A549 (cell line): ENCODE measurements around the gene TNNI3K. TPM values are rescaled to one million over a fixed set of nuclear protein-coding genes. Genes with fewer than 3 reads are reported as not detected.

Source experiments
- ATAC-seq, 2 experiments: fragments of 200-7000 bp in 1 of 2; fragments of >200 bp in 1 of 2; cut with Nextera tagmentation in 1 of 2; cut with Tn5 transposase in 1 of 2; 3 replicates each; pipeline versions ENCODE4 v1.8.0 to v1.9.1; 2018 to 2020; ENCODE audit warnings: mild to moderate bottlenecking in 1 of 2, moderate library complexity in 1 of 2
- CTCF ChIA-PET: fragments of 300-600 bp; sonication (Branson Sonifier 250); formaldehyde crosslinking; extraction: SDS; loops from one replicate; lab custom pipeline; 2021; ENCODE audit warnings: antibody characterized with exemption, inconsistent platforms; lab: Yijun Ruan, JAX
- POLR2A ChIA-PET: fragments of 350-600 bp; formaldehyde crosslinking; extraction: SDS; loops from one replicate; lab custom pipeline; 2021; ENCODE audit warnings: antibody characterized with exemption, inconsistent platforms; lab: Yijun Ruan, JAX
- DNase-seq, 2 experiments: peaks; one replicate each; pipeline versions ENCODE4 v3.0.0 to v3.0.0-alpha.2; 2011 to 2016; ENCODE audit warnings: low read depth in 1 of 2, low spot score in 1 of 2
- FAIRE-seq: peaks from 2 replicates; lab custom pipeline; 2011; peaks lifted over from hg19 to GRCh38; lab: Jason Lieb, UNC
- H3K27ac ChIP-seq, 2 experiments: fragments of >200 bp; sonication (Bioruptor Twin); formaldehyde crosslinking; 3 replicates each; pipeline ENCODE4 v1.5.1; 2016 to 2017
- H3K4me1 ChIP-seq: fragments of >200 bp; sonication (Bioruptor Twin); formaldehyde crosslinking; 3 replicates; pipeline ENCODE4 v1.6.1; 2016
- H3K4me2 ChIP-seq: fragments of >200 bp; sonication (Bioruptor Twin); formaldehyde crosslinking; 3 replicates; pipeline ENCODE4 v1.6.1; 2016
- H3K4me3 ChIP-seq: fragments of >200 bp; sonication (Bioruptor Twin); formaldehyde crosslinking; 3 replicates; pipeline ENCODE4 v1.5.1; 2016
- H3K9me3 ChIP-seq: fragments of >200 bp; sonication (Bioruptor Twin); formaldehyde crosslinking; 3 replicates; pipeline ENCODE4 v1.6.1; 2016
- ATOH8 ChIP-seq: fragments of 250-450 bp; sonication (Bioruptor Pico); IDR thresholded peaks from 2 replicates; pipeline ENCODE4 v1.5.0; 2020; ENCODE audit warnings: low read depth, mild to moderate bottlenecking, moderate library complexity
- CBX2 ChIP-seq: fragments of 200-600 bp; sonication (generic); IDR thresholded peaks from 2 replicates; pipeline ENCODE4 v1.6.1; 2016; ENCODE audit warnings: low read depth, mild to moderate bottlenecking, borderline replicate concordance
- CBX8 ChIP-seq: fragments of 200-600 bp; sonication (generic); IDR thresholded peaks from 2 replicates; pipeline ENCODE4 v1.6.1; 2016
- CHD4 ChIP-seq: fragments of 200-600 bp; sonication (generic); IDR thresholded peaks from 2 replicates; pipeline ENCODE4 v1.6.1; 2016; ENCODE audit warnings: antibody characterized with exemption, mild to moderate bottlenecking, borderline replicate concordance
- E2F6 ChIP-seq: IDR thresholded peaks from 2 replicates; pipeline ENCODE4 v1.6.1; 2012; ENCODE audit warnings: low read depth, borderline replicate concordance
- ELK1 ChIP-seq: fragments of 150-350 bp; IDR thresholded peaks from 2 replicates; pipeline ENCODE4 v1.6.1; 2014; ENCODE audit warnings: low read depth, mild to moderate bottlenecking, low read length
- EP300 ChIP-seq, 2 experiments: fragments of >200 bp; sonication (Bioruptor Twin); formaldehyde crosslinking; IDR thresholded peaks; 2 replicates in 1 of 2; 3 replicates in 1 of 2; pipeline ENCODE4 v1.6.1; 2016 to 2017
- ESRRA ChIP-seq: fragments of 150-350 bp; IDR thresholded peaks from 2 replicates; pipeline ENCODE4 v1.6.1; 2014; ENCODE audit warnings: mild to moderate bottlenecking, low read length, borderline replicate concordance
- FOSL2 ChIP-seq, 2 experiments: fragments of 450-650 bp in 1 of 2; fragments of >200 bp in 1 of 2; sonication (Bioruptor Twin) in 1 of 2; formaldehyde crosslinking; IDR thresholded peaks; 2 replicates each; pipeline versions ENCODE4 v1.5.0 to v1.6.1; 2016 to 2020; ENCODE audit warnings: mild to moderate bottlenecking in 1 of 2, moderate library complexity in 1 of 2
- FOXS1 ChIP-seq: fragments of 250-450 bp; sonication (Bioruptor Pico); IDR thresholded peaks from 2 replicates; pipeline ENCODE4 v1.5.0; 2020; ENCODE audit warnings: mild to moderate bottlenecking, moderate library complexity
- GATA3 ChIP-seq: IDR thresholded peaks from 2 replicates; pipeline ENCODE4 v1.6.1; 2012; ENCODE audit warnings: borderline replicate concordance
- HEYL ChIP-seq: fragments of 250-450 bp; sonication (Bioruptor Pico); IDR thresholded peaks from 2 replicates; pipeline ENCODE4 v1.8.0; 2021; ENCODE audit warnings: mild to moderate bottlenecking, moderate library complexity
- HOXA7 ChIP-seq: fragments of 250-450 bp; sonication (Bioruptor Pico); IDR thresholded peaks from 2 replicates; pipeline ENCODE4 v1.5.0; 2020; ENCODE audit warnings: mild to moderate bottlenecking, moderate library complexity
- JUNB ChIP-seq: fragments of >200 bp; sonication (Bioruptor Twin); formaldehyde crosslinking; IDR thresholded peaks from 2 replicates; pipeline ENCODE4 v1.6.1; 2016
- KDM5A ChIP-seq: fragments of 200-600 bp; sonication (generic); IDR thresholded peaks from 2 replicates; pipeline ENCODE4 v1.6.1; 2016; ENCODE audit warnings: antibody characterized with exemption, mild to moderate bottlenecking
- NFE2L2 ChIP-seq: fragments of 150-350 bp; conservative IDR thresholded peaks from 2 replicates; pipeline ENCODE4 v1.6.1; 2014; ENCODE audit warnings: low read length
- PHF8 ChIP-seq: fragments of 200-600 bp; sonication (generic); IDR thresholded peaks from 2 replicates; pipeline ENCODE4 v1.6.1; 2016; ENCODE audit warnings: low read depth, mild to moderate bottlenecking, antibody characterized with exemption, moderate library complexity, borderline replicate concordance
- POLR2A ChIP-seq: IDR thresholded peaks from 2 replicates; pipeline ENCODE4 v1.6.1; 2012; ENCODE audit warnings: mild to moderate bottlenecking, low read length
- RAD21 ChIP-seq, 2 experiments: fragments of >200 bp in 1 of 2; sonication (Bioruptor Twin) in 1 of 2; formaldehyde crosslinking in 1 of 2; IDR thresholded peaks in 1 of 2; conservative IDR thresholded peaks in 1 of 2; 2 replicates in 1 of 2; 3 replicates in 1 of 2; pipeline ENCODE4 v1.6.1; 2012 to 2018; ENCODE audit warnings: inconsistent platforms in 1 of 2
- RARB ChIP-seq: fragments of 250-450 bp; sonication (Bioruptor Pico); IDR thresholded peaks from 2 replicates; pipeline ENCODE4 v1.8.0; 2021; ENCODE audit warnings: mild to moderate bottlenecking, moderate library complexity
- RFX5 ChIP-seq: fragments of 450-650 bp; IDR thresholded peaks from 2 replicates; pipeline ENCODE4 v1.7.1; 2014; ENCODE audit warnings: antibody characterized with exemption, mild to moderate bottlenecking, moderate library complexity
- SREBF2 ChIP-seq: fragments of 450-650 bp; IDR thresholded peaks from 2 replicates; pipeline ENCODE4 v1.6.1; 2014; ENCODE audit warnings: mild to moderate bottlenecking, moderate library complexity
- TP53 ChIP-seq: fragments of 250-450 bp; sonication (Bioruptor Pico); IDR thresholded peaks from 2 replicates; pipeline ENCODE4 v1.5.0; 2021; ENCODE audit warnings: mild to moderate bottlenecking, moderate library complexity
- ZC3H11A ChIP-seq: fragments of 450-650 bp; IDR thresholded peaks from 2 replicates; pipeline ENCODE4 v1.6.1; 2014; ENCODE audit warnings: antibody characterized with exemption, mild to moderate bottlenecking
- WGBS: methylation state at CpG from one replicate; pipeline ENCODE4 v1.1.6; 2017; ENCODE audit errors: missing lambda C conversion rate; 5-methylcytosine and 5-hydroxymethylcytosine counted together
- polyA plus RNA-seq, 4 experiments: library from polyadenylated mRNA; depleted of rRNA in 3 of 4; stranded (reverse); fragments of >200 nt; fragmentation: RNase III in 1 of 4; extraction: RNeasy Plus Mini Kit Qiagen cat#74134 plus additional on column Dnase treatment in 1 of 4; gene quantifications; 2 replicates in 3 of 4; 3 replicates in 1 of 4; pipeline ENCODE4 v1.2.3, GENCODE V29; 2011 to 2017
- TF ChIP-seq, protein P1 (sequence below): IDR thresholded peaks from 2 replicates; pipeline ENCODE4 v1.6.1; 2012
- TF ChIP-seq, protein P2 (sequence below): fragments of >200 bp; sonication (Bioruptor Twin); formaldehyde crosslinking; IDR thresholded peaks from 3 replicates; pipeline ENCODE4 v1.6.1; 2016
- TF ChIP-seq, protein P3 (sequence below): fragments of >200 bp; sonication (Bioruptor Twin); formaldehyde crosslinking; IDR thresholded peaks from 3 replicates; pipeline ENCODE4 v1.5.1; 2016

Gene TNNI3K
- polyA plus RNA-seq, 2 of the 4 experiments (the other 2 are of a cell fraction): 0.67 TPM; not detected in 1

GRCh38 chr1:74586253-74586897 is 351.2 kb downstream of the TNNI3K start:
- ChIA-PET POLR2A (no interaction called here), CTCF (no interaction called here)
- DNase-seq (no peak), ATAC-seq (no peak), FAIRE-seq (no peak)
- peak overlapping the region; percentile 47 for H3K4me2 ChIP-seq
- H3K27ac ChIP-seq: no peak overlapping the region
- H3K4me3 ChIP-seq: peak overlapping the region; percentile 26; the same call in 2 of the 3 replicates
- WGBS: 7% methylated on average over 4 of the region's 4 CpGs
- no peak for TF ChIP-seq HOXA7 (CRISPR knock-in tag)
- no peak for TF ChIP-seq CBX2
- TF ChIP-seq, protein P1, sequence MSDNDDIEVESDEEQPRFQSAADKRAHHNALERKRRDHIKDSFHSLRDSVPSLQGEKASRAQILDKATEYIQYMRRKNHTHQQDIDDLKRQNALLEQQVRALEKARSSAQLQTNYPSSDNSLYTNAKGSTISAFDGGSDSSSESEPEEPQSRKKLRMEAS: no peak
- TF ChIP-seq ATOH8: no peak
- no peak for TF ChIP-seq POLR2A
- TF ChIP-seq RARB: no peak
- TF ChIP-seq NFE2L2: no peak
- TF ChIP-seq FOXS1 (CRISPR knock-in tag): no peak
- no peak for TF ChIP-seq RFX5
- no peak for TF ChIP-seq SREBF2
- TF ChIP-seq EP300 (IDR thresholded peaks at IDR 0.05): no peak
- TF ChIP-seq, protein P2, sequence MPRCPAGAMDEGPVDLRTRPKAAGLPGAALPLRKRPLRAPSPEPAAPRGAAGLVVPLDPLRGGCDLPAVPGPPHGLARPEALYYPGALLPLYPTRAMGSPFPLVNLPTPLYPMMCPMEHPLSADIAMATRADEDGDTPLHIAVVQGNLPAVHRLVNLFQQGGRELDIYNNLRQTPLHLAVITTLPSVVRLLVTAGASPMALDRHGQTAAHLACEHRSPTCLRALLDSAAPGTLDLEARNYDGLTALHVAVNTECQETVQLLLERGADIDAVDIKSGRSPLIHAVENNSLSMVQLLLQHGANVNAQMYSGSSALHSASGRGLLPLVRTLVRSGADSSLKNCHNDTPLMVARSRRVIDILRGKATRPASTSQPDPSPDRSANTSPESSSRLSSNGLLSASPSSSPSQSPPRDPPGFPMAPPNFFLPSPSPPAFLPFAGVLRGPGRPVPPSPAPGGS: no peak
- TF ChIP-seq ELK1: no peak
- no peak for TF ChIP-seq HEYL (CRISPR knock-in tag)
- no peaks in the 10 kb centered on the region for H3K9me3 ChIP-seq
- no peaks in the 10 kb centered on the region for H3K4me1 ChIP-seq

DNA sequence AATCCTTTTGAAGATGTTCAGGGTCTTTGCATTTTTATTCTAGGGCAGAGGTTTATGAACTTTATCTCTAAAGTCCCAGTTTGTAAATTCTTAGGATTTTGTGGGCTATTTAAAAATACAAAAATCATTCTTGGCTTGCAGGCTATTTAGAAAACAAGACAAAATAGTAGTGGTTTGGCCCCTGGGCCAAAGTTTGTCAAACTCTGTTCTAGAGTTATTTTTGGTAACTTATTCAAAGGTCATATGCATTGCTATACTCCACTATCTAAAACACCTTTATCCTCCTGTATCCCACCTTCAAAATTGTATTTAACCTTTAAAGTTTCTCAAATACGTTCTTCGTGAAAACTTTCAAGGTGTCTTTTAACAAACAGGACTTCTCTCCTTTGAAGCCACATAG is 352.7 kb downstream of the TNNI3K start:
- no peak overlapping the region for H3K27ac ChIP-seq
- TF ChIP-seq KDM5A: no peak
- TF ChIP-seq RAD21 (conservative IDR thresholded peaks at IDR 0.05 in 1 of 2, IDR thresholded peaks at IDR 0.05 in 1 of 2): no peak
- no peak for TF ChIP-seq E2F6
- no peak for TF ChIP-seq PHF8
- TF ChIP-seq, protein P3, sequence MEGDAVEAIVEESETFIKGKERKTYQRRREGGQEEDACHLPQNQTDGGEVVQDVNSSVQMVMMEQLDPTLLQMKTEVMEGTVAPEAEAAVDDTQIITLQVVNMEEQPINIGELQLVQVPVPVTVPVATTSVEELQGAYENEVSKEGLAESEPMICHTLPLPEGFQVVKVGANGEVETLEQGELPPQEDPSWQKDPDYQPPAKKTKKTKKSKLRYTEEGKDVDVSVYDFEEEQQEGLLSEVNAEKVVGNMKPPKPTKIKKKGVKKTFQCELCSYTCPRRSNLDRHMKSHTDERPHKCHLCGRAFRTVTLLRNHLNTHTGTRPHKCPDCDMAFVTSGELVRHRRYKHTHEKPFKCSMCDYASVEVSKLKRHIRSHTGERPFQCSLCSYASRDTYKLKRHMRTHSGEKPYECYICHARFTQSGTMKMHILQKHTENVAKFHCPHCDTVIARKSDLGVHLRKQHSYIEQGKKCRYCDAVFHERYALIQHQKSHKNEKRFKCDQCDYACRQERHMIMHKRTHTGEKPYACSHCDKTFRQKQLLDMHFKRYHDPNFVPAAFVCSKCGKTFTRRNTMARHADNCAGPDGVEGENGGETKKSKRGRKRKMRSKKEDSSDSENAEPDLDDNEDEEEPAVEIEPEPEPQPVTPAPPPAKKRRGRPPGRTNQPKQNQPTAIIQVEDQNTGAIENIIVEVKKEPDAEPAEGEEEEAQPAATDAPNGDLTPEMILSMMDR: no peak
- no peak for TF ChIP-seq TP53 (CRISPR knock-in tag)
- TF ChIP-seq CHD4: no peak
- no peak for TF ChIP-seq FOXS1 (CRISPR knock-in tag)
- TF ChIP-seq JUNB: no peak
- TF ChIP-seq EP300 (IDR thresholded peaks at IDR 0.05): no peak
- TF ChIP-seq FOSL2 (IDR thresholded peaks at IDR 0.05): no peak
- no peak for TF ChIP-seq FOSL2 (CRISPR knock-in tag; IDR thresholded peaks at IDR 0.05)
- no peak for TF ChIP-seq CBX8
- TF ChIP-seq ESRRA: no peak
- TF ChIP-seq ZC3H11A: no peak
- no peak for TF ChIP-seq GATA3
- 81% methylated on average over 2 of the region's 2 CpGs for WGBS
- ChIA-PET CTCF (no interaction called here), POLR2A (no interaction called here)
- no peak for FAIRE-seq
- H3K4me2 ChIP-seq: no peak overlapping the region
- H3K4me3 ChIP-seq: no peak overlapping the region
- H3K4me1 ChIP-seq: no peaks in the 10 kb centered on the region
- no peak for ATAC-seq
- no peak for DNase-seq
- no peaks in the 10 kb centered on the region for H3K9me3 ChIP-seq
